Fibroblast of lung (primary cell): ENCODE data around the gene TMEM40.

Experiments
- EZH2 ChIP-seq: IDR thresholded peaks from 2 replicates; pipeline ENCODE4 v1.5.1; 2012; ENCODE audit warnings: low read length, control low read depth, mild to moderate bottlenecking; ENCODE audit errors: missing control alignments
- TF ChIP-seq, protein P1 (sequence below), 2 donors: IDR thresholded peaks in 1 of 2; conservative IDR thresholded peaks in 1 of 2; 1 replicate in 1 of 2; 2 replicates in 1 of 2; pipeline ENCODE4 v1.5.1; 2011 to 2012; ENCODE audit warnings: low read length in 2 of 2, control low read depth in 1 of 2, inconsistent platforms in 1 of 2, low read depth in 1 of 2, mild to moderate bottlenecking in 1 of 2

DNA sequence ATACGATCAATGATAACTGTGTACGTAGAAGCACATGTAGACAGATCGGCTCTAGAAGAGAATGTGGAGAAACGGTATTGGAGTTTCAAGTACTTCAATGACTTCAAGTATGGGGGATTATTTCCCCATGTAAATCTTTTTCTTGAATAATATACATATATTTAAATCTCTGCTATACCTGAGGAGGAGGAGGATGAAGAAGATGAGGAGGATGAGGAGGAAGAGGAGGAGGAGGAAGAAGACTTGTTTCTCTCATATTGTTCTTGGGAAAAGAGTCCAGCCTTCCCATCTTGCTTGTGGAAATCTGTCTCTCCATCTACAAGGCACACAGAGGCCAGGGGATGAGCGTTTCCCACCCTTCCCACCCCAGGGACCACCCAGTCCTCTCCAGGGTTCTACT is 10.6 kb downstream of the TMEM40 start:
- no peak for TF ChIP-seq EZH2
- TF ChIP-seq, protein P1, sequence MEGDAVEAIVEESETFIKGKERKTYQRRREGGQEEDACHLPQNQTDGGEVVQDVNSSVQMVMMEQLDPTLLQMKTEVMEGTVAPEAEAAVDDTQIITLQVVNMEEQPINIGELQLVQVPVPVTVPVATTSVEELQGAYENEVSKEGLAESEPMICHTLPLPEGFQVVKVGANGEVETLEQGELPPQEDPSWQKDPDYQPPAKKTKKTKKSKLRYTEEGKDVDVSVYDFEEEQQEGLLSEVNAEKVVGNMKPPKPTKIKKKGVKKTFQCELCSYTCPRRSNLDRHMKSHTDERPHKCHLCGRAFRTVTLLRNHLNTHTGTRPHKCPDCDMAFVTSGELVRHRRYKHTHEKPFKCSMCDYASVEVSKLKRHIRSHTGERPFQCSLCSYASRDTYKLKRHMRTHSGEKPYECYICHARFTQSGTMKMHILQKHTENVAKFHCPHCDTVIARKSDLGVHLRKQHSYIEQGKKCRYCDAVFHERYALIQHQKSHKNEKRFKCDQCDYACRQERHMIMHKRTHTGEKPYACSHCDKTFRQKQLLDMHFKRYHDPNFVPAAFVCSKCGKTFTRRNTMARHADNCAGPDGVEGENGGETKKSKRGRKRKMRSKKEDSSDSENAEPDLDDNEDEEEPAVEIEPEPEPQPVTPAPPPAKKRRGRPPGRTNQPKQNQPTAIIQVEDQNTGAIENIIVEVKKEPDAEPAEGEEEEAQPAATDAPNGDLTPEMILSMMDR (conservative IDR thresholded peaks at IDR 0.05 in 1 of 2, IDR thresholded peaks at IDR 0.05 in 1 of 2; ENCODE audit: low read depth in 1 of 2, low read length in 2 of 2), result no peak
